ENCODE data around the gene CCDC85B. TPM values are rescaled to one million over a fixed set of nuclear protein-coding genes. Genes with fewer than 3 reads are reported as not detected.

CCDC85B gene
- total and polyA plus RNA-seq, 2 of the 8 experiments (the other 6 are each of a cell fraction or from before 2014, with no cell fraction given): 19.8 to 30.8 TPM

DNA sequence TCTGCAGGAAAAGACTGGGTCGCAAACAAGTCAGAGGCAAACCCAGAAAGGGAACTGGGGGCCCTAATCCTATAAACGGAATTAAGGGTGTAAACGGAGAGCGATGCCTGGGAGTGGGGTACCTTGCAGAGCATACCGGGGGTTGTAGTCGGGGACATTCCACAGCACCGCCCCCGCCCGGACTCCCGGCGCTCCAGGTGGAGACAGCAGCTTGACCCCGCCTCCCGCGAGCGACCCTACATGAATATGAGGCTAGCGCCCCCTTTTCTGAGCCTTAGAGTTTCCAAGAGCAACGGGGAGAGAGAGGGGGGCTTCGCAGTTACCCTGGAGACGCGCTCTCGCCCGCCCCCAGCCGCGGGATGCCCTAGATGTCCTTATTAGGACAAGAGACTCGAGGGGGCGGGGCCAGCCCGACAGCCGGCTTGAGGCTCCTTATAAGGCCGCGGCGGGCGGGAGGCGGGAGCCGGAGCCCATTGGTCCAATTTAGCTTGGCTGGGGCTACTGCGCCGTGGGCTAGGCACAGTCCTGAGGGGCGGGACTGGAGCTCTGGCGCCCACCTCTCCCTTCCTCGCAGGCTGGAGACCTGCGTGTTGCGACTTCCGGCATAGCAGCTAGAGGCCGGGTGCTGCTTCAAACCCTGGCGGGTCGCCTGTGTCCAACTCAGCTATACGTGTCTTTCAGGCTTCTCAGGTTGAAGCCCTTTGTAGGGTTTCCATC lies 31.2 kb upstream of the CCDC85B start:
- Histone ChIP-seq H3K79me2 (ENCODE audit: control insufficient read depth in 1 of 2, insufficient read depth in 2 of 2, low read length in 2 of 2) (peaks cover 15 to 36% of the 10 kb centered on the region in 2 experiments), H2BK20ac (ENCODE audit: low read length) (no peak overlapping the region), H4K5ac (ENCODE audit: insufficient read length, low read depth, low read length) (peak overlapping the region; percentile 52), H4K91ac (replicated peaks; ENCODE audit: insufficient read length, low read length) (peak overlapping the region; percentile 96), H3K4me1 (replicated peaks in 1 of 4; ENCODE audit: control insufficient read depth in 3 of 4, insufficient read depth in 4 of 4, low read length in 3 of 4) (peaks cover 0 to 15% (median 6%) of the 10 kb centered on the region in 4 experiments; a peak in 5 of 7 replicates), H2AK5ac (ENCODE audit: low read depth, low read length) (peak overlapping the region; percentile 84), H2BK5ac (ENCODE audit: low read depth, low read length) (peak overlapping the region; percentile 98), H3K4ac (replicated peaks; ENCODE audit: insufficient read length, low read depth, low read length) (peak overlapping the region; percentile 91), H2BK120ac (replicated peaks; ENCODE audit: low read depth, low read length) (no peak overlapping the region), H3K9ac (replicated peaks in 1 of 4; ENCODE audit: extremely low read depth in 1 of 4, low read depth in 3 of 4, low read length in 3 of 4) (peak overlapping the region; percentile 46 to 97 (median 94)), H3K23me2 (ENCODE audit: low read depth, low read length) (peaks cover 19% of the 10 kb centered on the region), H4K8ac (ENCODE audit: extremely low read depth, insufficient read depth, low read length) (peak overlapping the region; percentile 97; the same call in 1 of the 2 replicates), H2BK12ac (ENCODE audit: low read depth, low read length) (peak overlapping the region; percentile 99; the same call in 1 of the 2 replicates), H3K9me3 (ENCODE audit: insufficient read depth in 2 of 2, low read depth in 1 of 2, low read length in 1 of 2) (no peaks in the 10 kb centered on the region), H3K79me1 (ENCODE audit: low read depth, low read length) (peaks cover 16% of the 10 kb centered on the region), H3K18ac (ENCODE audit: extremely low read depth, low read length) (peak overlapping the region; percentile 99), H3K27me3 (replicated peaks in 1 of 4; ENCODE audit: control insufficient read depth in 3 of 4, extremely low read depth in 1 of 4, insufficient read depth in 3 of 4, low read length in 3 of 4) (no peaks in the 10 kb centered on the region), H2BK15ac (ENCODE audit: low read length) (peak overlapping the region; percentile 98; the same call in 1 of the 2 replicates), H3K56ac (replicated peaks; ENCODE audit: insufficient read length, low read depth, low read length) (peak overlapping the region; percentile 62), H3K4me2 (ENCODE audit: insufficient read depth in 1 of 2, low read depth in 2 of 2, low read length in 2 of 2) (peak overlapping the region; percentile 95 to 97), H3K4me3 (ENCODE audit: extremely low read depth in 1 of 4, insufficient read depth in 2 of 4, low read depth in 3 of 4, low read length in 4 of 4) (peak overlapping the region; percentile 75 to 95 (median 86)), H2AFZ (ENCODE audit: low read length) (no peak overlapping the region), H4K20me1 (replicated peaks in 1 of 2; ENCODE audit: control insufficient read depth in 1 of 2, insufficient read depth in 2 of 2, low read length in 2 of 2) (peaks cover 19 to 21% of the 10 kb centered on the region in 2 experiments), H3K27ac (ENCODE audit: low read depth, low read length) (peak overlapping the region; percentile 96), H3K36me3 (ENCODE audit: control insufficient read depth in 2 of 4, insufficient read depth in 4 of 4, low read length in 3 of 4) (peaks cover 21 to 28% (median 25%) of the 10 kb centered on the region in 4 experiments), H3K23ac (ENCODE audit: insufficient read length) (no peak overlapping the region), H3K14ac (ENCODE audit: insufficient read length) (peak overlapping the region; percentile 51)
- ChIA-PET CTCF (ENCODE audit: partially characterized antibody) (interaction anchor here (0.5 to 9.9 kb wide), 39 partner anchors 10 to 443 kb away, joined by 3 to 191 read pairs (median 4); partner anchors contain the start of genes BANF1, CCDC85B, CTSW and FIBP), POLR2A (ENCODE audit: partially characterized antibody) (interaction anchor here (0.6 to 39.7 kb wide), 46 partner anchors 3 to 279 kb away, joined by 3 to 1071 read pairs (median 4); partner anchors contain the start of genes AP5B1, BANF1, C11orf68 and CCDC85B)
- FAIRE-seq (no peak), DNase-seq (ENCODE audit: low read depth in 1 of 2, low spot score in 2 of 2) (peak; percentile 99)
- WGBS, 2 experiments (ENCODE audit: extremely low coverage in 1 of 2, insufficient coverage in 1 of 2, insufficient read length in 1 of 2, insufficient replicate concordance in 2 of 2, low coverage in 1 of 2, low lambda C conversion rate in 2 of 2, missing lambda C conversion rate in 1 of 2): 2% methylated on average over 37 of the region's 46 CpGs; no CpG with 5 or more reads in 1 of the 2 experiments
- TF ChIP-seq RFX5 (IDR thresholded peaks at IDR 0.05; ENCODE audit: borderline replicate concordance, low read depth, low read length) (no peak), MAFK (IDR thresholded peaks at IDR 0.05; ENCODE audit: low read depth, low read length) (no peak), GTF2F1 (IDR thresholded peaks at IDR 0.05; ENCODE audit: borderline replicate concordance, low read depth, low read length) (no peak; the same call in 1 of the 2 replicates), YY1 (IDR thresholded peaks at IDR 0.05; ENCODE audit: low read depth, low read length) (no peak), SIRT6 (IDR thresholded peaks at IDR 0.05; ENCODE audit: low read length) (no peak), TEAD4 (IDR thresholded peaks at IDR 0.05; ENCODE audit: low read depth, low read length) (peak; percentile 79), ATF2 (IDR thresholded peaks at IDR 0.05; ENCODE audit: low read length) (no peak), TCF12 (IDR thresholded peaks at IDR 0.05; ENCODE audit: low read depth, low read length) (0 out of 2 replicates have a peak, but pooled peaks have one; percentile 50)
- TF ChIP-seq, protein P1, sequence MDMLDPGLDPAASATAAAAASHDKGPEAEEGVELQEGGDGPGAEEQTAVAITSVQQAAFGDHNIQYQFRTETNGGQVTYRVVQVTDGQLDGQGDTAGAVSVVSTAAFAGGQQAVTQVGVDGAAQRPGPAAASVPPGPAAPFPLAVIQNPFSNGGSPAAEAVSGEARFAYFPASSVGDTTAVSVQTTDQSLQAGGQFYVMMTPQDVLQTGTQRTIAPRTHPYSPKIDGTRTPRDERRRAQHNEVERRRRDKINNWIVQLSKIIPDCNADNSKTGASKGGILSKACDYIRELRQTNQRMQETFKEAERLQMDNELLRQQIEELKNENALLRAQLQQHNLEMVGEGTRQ (IDR thresholded peaks at IDR 0.05; ENCODE audit: low read length): no peak

Data from H1 (cell line).